Esophagus muscularis mucosa (tissue), 4 donors: ENCODE data around the gene PGLYRP4.

Experiments
- CTCF ChIP-seq, 3 experiments: fragments of 200-600 bp in 2 of 3; fragments of 450-650 bp in 1 of 3; sonication (generic) in 2 of 3; IDR thresholded peaks; one replicate each; pipeline ENCODE4 v1.5.1; 2017 to 2019; ENCODE audit warnings: antibody characterized with exemption in 3 of 3, mild to moderate bottlenecking in 2 of 3, moderate library complexity in 1 of 3
- EP300 ChIP-seq: sonication (generic); formaldehyde crosslinking; IDR thresholded peaks from one replicate; pipeline ENCODE4 v1.6.1; 2017; ENCODE audit warnings: antibody characterized with exemption
- POLR2A ChIP-seq: fragments of 450-650 bp; IDR thresholded peaks from one replicate; pipeline ENCODE4 v1.6.1; 2017; ENCODE audit warnings: antibody characterized with exemption, moderate library complexity, mild to moderate bottlenecking, low read depth
- POLR2AphosphoS5 ChIP-seq, 2 donors: sonication (generic); formaldehyde crosslinking; IDR thresholded peaks; one replicate each; pipeline ENCODE4 v1.6.1; 2017; ENCODE audit warnings: antibody characterized with exemption in 2 of 2

GRCh38 chr1:153359241-153359640, 10.6 kb upstream of the PGLYRP4 start:
- TF ChIP-seq POLR2AphosphoS5 (IDR thresholded peaks at IDR 0.05) (no peak), CTCF (IDR thresholded peaks at IDR 0.05) (no peak), EP300 (no peak), POLR2A (no peak)
